Subcutaneous abdominal adipose tissue (tissue), 5 donors: ENCODE measurements around the gene CNMD.
"Not testable (repeated sequence)": the region's sequence is repeated elsewhere in the genome, so short reads cannot be mapped to it uniquely, and the experiment has no call there.

Experiments
- H3K27ac ChIP-seq: one replicate; pipeline ENCODE4 v1.7.0; 2013; ENCODE audit warnings: low read depth, mild to moderate bottlenecking, inconsistent platforms, low read length, moderate library complexity
- H3K27me3 ChIP-seq, 5 donors: one replicate each; pipeline ENCODE4 v1.7.0; 2013; ENCODE audit warnings: low read length in 5 of 5, inconsistent platforms in 1 of 5; ENCODE audit not compliant: control insufficient read depth in 5 of 5, insufficient read depth in 4 of 5
- H3K36me3 ChIP-seq, 5 donors: one replicate each; pipeline ENCODE4 v1.7.0; 2013; ENCODE audit warnings: low read length in 5 of 5; ENCODE audit not compliant: control insufficient read depth in 5 of 5, insufficient read depth in 5 of 5
- H3K4me1 ChIP-seq, 5 donors: one replicate each; pipeline ENCODE4 v1.7.0; 2013; ENCODE audit warnings: low read length in 5 of 5, mild to moderate bottlenecking in 3 of 5, moderate library complexity in 1 of 5; ENCODE audit not compliant: control insufficient read depth in 5 of 5, insufficient read depth in 5 of 5
- H3K4me3 ChIP-seq, 5 donors: one replicate each; pipeline ENCODE4 v1.7.0; 2013; ENCODE audit warnings: low read length in 5 of 5, low read depth in 1 of 5
- H3K9ac ChIP-seq, 5 donors: one replicate each; pipeline ENCODE4 v1.7.0; 2013; ENCODE audit warnings: low read length in 5 of 5, mild to moderate bottlenecking in 4 of 5, moderate library complexity in 3 of 5
- H3K9me3 ChIP-seq, 5 donors: one replicate each; pipeline ENCODE4 v1.7.0; 2013; ENCODE audit warnings: low read length in 5 of 5; ENCODE audit not compliant: control insufficient read depth in 5 of 5
- donor health status: healthy.
- donor health status: healthy.
- donor health status: healthy.
- donor health status: healthy.
- donor health status: healthy.

The CNMD gene

GRCh38 chr13:52703482-52703881 is 36.1 kb downstream of the CNMD start:
- Histone ChIP-seq H3K27me3 (no peaks in the 10 kb centered on the region), H3K36me3 (peaks cover 0 to 10% (median 0%) of the 10 kb centered on the region in 5 donors), H3K9me3 (no peaks in the 10 kb centered on the region), H3K4me1 (peaks cover 0 to 7% (median 0%) of the 10 kb centered on the region in 5 donors), H3K4me3 (no peak overlapping the region), H3K9ac (no peak overlapping the region), H3K27ac (no peak overlapping the region)

- H3K4me1 ChIP-seq, result peaks cover 0 to 7% (median 0%) of the 10 kb centered on the region in 5 donors
- no peaks in the 10 kb centered on the region for H3K9me3 ChIP-seq
- no peak overlapping the region for H3K27ac ChIP-seq
- no peaks in the 10 kb centered on the region for H3K27me3 ChIP-seq
- H3K36me3 ChIP-seq, result peaks cover 0 to 18% (median 5%) of the 10 kb centered on the region in 5 donors
- H3K4me3 ChIP-seq, result no peak overlapping the region
- no peak overlapping the region for H3K9ac ChIP-seq
Measured at GRCh38 chr13:52701728-52702465, 37.7 kb downstream of the CNMD start.

- Histone ChIP-seq H3K4me1 (no peaks in the 10 kb centered on the region), H3K4me3 (no peak overlapping the region), H3K9ac (no peak overlapping the region), H3K27ac (no peak overlapping the region), H3K36me3 (peaks cover 0 to 27% (median 8%) of the 10 kb centered on the region in 5 donors), H3K27me3 (no peaks in the 10 kb centered on the region), H3K9me3 (no peaks in the 10 kb centered on the region)
Measured at GRCh38 chr13:52696566-52696965, 43.1 kb downstream of the CNMD start.

GRCh38 chr13:52695856-52696255 is 43.8 kb downstream of the CNMD start:
- Histone ChIP-seq H3K36me3 (peaks cover 6 to 29% (median 8%) of the 10 kb centered on the region in 5 donors), H3K9me3 (no peaks in the 10 kb centered on the region), H3K4me3 (no peak overlapping the region), H3K9ac (no peak overlapping the region), H3K4me1 (no peaks in the 10 kb centered on the region), H3K27me3 (no peaks in the 10 kb centered on the region), H3K27ac (no peak overlapping the region)

GRCh38 chr13:52686376-52686775 is 53.2 kb downstream of the CNMD start:
- Histone ChIP-seq H3K4me3 (no peak overlapping the region), H3K27ac (no peak overlapping the region), H3K27me3 (no peaks in the 10 kb centered on the region), H3K36me3 (peaks cover 38 to 67% (median 51%) of the 10 kb centered on the region in 5 donors), H3K9ac (no peak overlapping the region), H3K4me1 (no peaks in the 10 kb centered on the region), H3K9me3 (no peaks in the 10 kb centered on the region)

GRCh38 chr13:52685806-52686205 is 53.8 kb downstream of the CNMD start:
- H3K27ac ChIP-seq, H3K4me3 ChIP-seq, H3K9me3 ChIP-seq, H3K9ac ChIP-seq, H3K27me3 ChIP-seq, H3K4me1 ChIP-seq: not testable (repeated sequence)
- peaks cover 37 to 68% (median 50%) of the 10 kb centered on the region in 5 donors for H3K36me3 ChIP-seq

GRCh38 chr13:52677823-52678222 is 61.8 kb downstream of the CNMD start:
- Histone ChIP-seq H3K27ac (no peak overlapping the region), H3K9ac (no peak overlapping the region), H3K9me3 (no peaks in the 10 kb centered on the region), H3K4me3 (no peak overlapping the region), H3K27me3 (no peaks in the 10 kb centered on the region), H3K36me3 (peaks cover 34 to 63% (median 40%) of the 10 kb centered on the region in 5 donors), H3K4me1 (no peaks in the 10 kb centered on the region)

GRCh38 chr13:52673465-52673864 is 66.2 kb downstream of the CNMD start:
- Histone ChIP-seq H3K4me3 (no peak overlapping the region), H3K27me3 (no peaks in the 10 kb centered on the region), H3K9me3 (no peaks in the 10 kb centered on the region), H3K4me1 (peaks cover 0 to 3% (median 0%) of the 10 kb centered on the region in 5 donors), H3K9ac (no peak overlapping the region), H3K27ac (no peak overlapping the region), H3K36me3 (peaks cover 15 to 41% (median 35%) of the 10 kb centered on the region in 5 donors)

- Histone ChIP-seq H3K9ac (no peak overlapping the region), H3K27me3 (no peaks in the 10 kb centered on the region), H3K4me3 (no peak overlapping the region), H3K4me1 (peaks cover 0 to 3% (median 0%) of the 10 kb centered on the region in 5 donors), H3K27ac (no peak overlapping the region), H3K36me3 (peaks cover 27 to 47% (median 31%) of the 10 kb centered on the region in 5 donors), H3K9me3 (no peaks in the 10 kb centered on the region)
Measured at GRCh38 chr13:52670726-52671125, 68.9 kb downstream of the CNMD start.

GRCh38 chr13:52669677-52670076 is 69.9 kb downstream of the CNMD start:
- H3K9me3 ChIP-seq, result no peaks in the 10 kb centered on the region
- no peak overlapping the region for H3K9ac ChIP-seq
- H3K27ac ChIP-seq, result no peak overlapping the region
- no peaks in the 10 kb centered on the region for H3K27me3 ChIP-seq
- peaks cover 0 to 3% (median 0%) of the 10 kb centered on the region in 5 donors for H3K4me1 ChIP-seq
- H3K36me3 ChIP-seq, result peaks cover 31 to 43% (median 34%) of the 10 kb centered on the region in 5 donors
- H3K4me3 ChIP-seq, result no peak overlapping the region
